Adrenal gland (tissue), 5 donors: ENCODE results near the gene PCDHB8.
A peak's percentile ranks its signal among the peaks of the same experiment; 100 is the strongest.

Experiments
- POLR2A ChIP-seq, 2 donors: fragments of 450-650 bp; IDR thresholded peaks; one replicate each; pipeline ENCODE4 v1.6.1; 2017; ENCODE audit warnings: antibody characterized with exemption in 2 of 2, mild to moderate bottlenecking in 2 of 2, moderate library complexity in 1 of 2
- TF ChIP-seq, protein P1 (sequence below), 6 experiments: fragments of 450-650 bp in 4 of 6; fragments of 200-600 bp in 2 of 6; sonication (generic) in 1 of 6; IDR thresholded peaks; 1 replicate in 5 of 6; 2 replicates in 1 of 6; pipeline versions ENCODE4 v1.5.1 to v1.8.0; 2016 to 2021; ENCODE audit warnings: antibody characterized with exemption in 6 of 6, mild to moderate bottlenecking in 2 of 6, moderate library complexity in 1 of 6
- donor health status: DM: no; HTN: no; CAD: no.

DNA sequence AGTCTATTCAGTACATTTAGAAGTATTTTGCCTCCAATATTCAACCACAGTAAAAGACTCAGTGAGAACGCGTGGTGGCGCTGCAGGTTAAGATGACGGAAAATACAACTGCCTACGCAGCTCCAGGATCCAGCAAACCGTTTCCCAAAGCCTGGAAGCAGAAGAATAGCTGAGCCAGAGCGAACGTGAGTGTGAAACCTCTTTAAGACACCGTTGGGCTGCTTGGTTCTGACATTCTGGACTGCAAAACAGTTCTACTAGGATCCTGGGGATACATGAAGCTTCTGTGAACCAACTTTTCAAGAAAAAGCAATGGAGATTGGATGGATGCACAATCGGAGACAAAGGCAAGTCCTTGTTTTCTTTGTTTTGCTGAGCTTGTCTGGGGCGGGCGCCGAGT is 4.7 kb downstream of the PCDHB8 start, which contains the start of gene PCDHB16:
- TF ChIP-seq POLR2A (IDR thresholded peaks at IDR 0.05), result no peak
- TF ChIP-seq, protein P1, sequence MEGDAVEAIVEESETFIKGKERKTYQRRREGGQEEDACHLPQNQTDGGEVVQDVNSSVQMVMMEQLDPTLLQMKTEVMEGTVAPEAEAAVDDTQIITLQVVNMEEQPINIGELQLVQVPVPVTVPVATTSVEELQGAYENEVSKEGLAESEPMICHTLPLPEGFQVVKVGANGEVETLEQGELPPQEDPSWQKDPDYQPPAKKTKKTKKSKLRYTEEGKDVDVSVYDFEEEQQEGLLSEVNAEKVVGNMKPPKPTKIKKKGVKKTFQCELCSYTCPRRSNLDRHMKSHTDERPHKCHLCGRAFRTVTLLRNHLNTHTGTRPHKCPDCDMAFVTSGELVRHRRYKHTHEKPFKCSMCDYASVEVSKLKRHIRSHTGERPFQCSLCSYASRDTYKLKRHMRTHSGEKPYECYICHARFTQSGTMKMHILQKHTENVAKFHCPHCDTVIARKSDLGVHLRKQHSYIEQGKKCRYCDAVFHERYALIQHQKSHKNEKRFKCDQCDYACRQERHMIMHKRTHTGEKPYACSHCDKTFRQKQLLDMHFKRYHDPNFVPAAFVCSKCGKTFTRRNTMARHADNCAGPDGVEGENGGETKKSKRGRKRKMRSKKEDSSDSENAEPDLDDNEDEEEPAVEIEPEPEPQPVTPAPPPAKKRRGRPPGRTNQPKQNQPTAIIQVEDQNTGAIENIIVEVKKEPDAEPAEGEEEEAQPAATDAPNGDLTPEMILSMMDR (IDR thresholded peaks at IDR 0.05), result peak in 2 of 6 experiments; percentile 16 to 32
